NOMO-1 treated with dmso at 0.1 percent for 144 hours (cell line): ENCODE measurements around the gene UNK.
"Not testable (repeated sequence)": the region's sequence is repeated elsewhere in the genome, so short reads cannot be mapped to it uniquely, and the experiment has no call there.

Experiments
- DNase-seq: peaks from one replicate; lab custom pipeline; 2025; ENCODE audit not compliant: unreplicated experiment; lab: John Stamatoyannopoulos, UW

The UNK gene

DNA sequence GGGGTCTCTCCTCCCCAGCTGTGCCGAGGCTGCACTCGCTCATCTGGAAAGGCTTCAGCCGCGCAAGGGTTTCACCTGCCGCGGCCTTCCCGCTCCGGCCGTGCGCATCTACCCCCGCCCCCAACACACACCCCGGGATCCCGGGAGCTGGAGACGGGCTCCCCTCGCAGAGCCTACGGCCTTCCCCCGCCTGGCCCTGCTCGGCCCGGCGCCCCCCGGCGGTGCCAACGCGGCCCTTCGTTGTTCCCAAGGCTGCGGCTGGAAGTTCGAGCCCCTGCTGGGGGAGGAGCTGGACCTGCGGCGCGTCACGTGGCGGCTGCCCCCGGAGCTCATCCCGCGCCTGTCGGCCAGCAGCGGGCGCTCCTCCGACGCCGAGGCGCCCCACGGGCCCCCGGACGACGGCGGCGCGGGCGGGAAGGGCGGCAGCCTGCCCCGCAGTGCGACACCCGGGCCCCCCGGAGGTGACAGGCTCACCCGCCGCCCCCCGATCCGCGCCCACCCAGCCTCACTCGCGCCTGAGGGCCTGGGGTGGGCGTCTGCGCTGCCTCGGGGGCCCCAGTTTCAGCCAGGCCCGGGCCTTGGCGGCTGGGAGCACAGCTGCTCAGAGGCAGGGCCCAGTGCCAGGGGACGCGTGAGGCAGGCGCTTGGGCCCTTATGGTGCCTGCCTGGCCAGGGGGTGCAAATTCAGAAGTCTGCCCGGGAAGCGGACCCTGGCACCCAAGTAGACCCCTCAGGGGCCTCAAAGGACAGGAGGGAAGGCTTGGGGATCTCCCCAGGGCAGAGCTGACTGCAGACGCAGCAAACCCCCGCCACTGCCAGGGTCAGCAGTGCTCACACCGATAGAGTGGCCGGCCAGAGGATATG, 30.9 kb upstream of the UNK start:
- DNase-seq: peak; percentile 72

DNA sequence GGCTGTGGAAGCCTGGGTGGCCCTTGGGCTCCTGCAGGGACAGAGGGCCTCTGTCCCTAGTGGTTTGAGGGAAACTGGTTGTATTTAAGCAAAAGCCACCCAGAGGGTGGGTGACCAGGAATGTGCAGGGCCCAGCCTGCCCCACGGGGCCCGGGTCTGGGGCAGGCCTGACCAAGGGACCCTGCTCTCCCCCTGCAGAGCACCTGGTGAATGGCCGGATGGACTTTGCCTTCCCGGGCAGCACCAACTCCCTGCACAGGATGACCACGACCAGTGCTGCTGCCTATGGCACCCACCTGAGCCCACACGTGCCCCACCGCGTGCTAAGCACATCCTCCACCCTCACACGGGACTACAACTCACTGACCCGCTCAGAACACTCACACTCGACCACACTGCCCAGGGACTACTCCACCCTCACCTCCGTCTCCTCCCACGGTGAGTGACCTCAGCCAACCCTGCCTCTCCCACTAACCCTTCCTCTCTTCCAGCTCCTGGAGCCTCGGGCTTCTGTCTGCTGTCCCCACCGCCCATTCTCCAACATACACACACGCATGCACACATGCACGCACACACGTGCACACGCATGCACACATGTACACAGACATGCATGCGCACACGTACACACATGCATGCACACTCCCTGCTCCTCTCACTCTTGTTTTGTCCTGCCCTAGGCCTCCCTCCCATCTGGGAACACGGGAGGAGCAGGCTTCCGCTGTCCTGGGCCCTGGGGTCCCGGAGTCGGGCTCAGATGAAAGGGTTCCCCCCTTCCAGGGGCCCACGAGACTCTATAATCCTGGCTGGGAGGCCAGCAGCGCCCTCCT, 30.0 kb upstream of the UNK start:
- DNase-seq: no peak

DNA sequence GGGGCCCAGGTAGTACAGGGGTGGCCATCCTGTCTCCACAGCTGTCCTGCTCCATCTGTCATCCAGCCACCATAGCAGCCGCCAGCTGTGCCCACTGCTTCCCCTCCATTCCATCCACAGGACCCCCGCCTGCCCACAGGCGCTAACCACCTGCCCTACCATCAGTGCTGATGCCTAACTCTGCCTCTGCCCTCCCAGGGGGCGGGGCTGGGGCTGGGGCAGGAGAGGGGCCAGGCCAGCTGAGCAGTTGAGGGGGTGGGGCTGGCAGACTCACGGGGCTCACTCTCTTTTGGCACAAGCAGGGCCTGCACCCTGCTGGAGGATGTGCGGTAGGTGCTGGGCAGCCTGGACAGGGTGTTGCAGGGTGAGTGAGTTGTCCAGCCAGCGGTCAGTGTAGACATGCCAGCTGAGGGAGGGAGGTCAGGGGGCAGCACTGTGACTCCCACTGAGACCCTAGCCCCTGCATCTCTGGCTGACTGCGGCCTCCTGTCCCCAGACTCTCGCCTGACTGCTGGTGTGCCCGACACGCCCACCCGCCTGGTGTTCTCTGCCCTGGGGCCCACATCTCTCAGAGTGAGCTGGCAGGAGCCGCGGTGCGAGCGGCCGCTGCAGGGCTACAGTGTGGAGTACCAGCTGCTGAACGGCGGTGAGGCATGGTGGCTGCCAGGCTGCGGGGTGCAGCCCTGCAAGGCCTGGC, 29.3 kb upstream of the UNK start:
- DNase-seq: no peak

DNA sequence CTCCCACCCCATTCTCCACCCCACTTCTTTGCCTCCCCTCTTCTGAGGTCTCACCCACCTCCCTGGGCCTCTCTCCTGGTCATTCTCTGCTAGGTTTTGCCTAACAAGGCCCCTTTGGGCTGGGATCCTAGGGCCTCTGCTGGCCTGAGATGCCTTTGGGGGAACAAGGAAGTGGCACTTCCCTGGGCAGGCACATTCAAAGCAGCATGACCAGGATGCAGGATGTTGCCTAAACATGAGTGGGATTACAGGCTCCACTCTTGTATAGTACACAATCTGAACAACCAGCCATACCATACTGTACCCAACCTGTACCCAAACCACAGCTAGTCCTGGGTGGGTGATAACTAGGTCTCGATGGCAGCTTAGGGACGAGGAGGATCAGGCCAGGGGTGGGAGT, 28.6 kb upstream of the UNK start:
- no peak for DNase-seq

DNA sequence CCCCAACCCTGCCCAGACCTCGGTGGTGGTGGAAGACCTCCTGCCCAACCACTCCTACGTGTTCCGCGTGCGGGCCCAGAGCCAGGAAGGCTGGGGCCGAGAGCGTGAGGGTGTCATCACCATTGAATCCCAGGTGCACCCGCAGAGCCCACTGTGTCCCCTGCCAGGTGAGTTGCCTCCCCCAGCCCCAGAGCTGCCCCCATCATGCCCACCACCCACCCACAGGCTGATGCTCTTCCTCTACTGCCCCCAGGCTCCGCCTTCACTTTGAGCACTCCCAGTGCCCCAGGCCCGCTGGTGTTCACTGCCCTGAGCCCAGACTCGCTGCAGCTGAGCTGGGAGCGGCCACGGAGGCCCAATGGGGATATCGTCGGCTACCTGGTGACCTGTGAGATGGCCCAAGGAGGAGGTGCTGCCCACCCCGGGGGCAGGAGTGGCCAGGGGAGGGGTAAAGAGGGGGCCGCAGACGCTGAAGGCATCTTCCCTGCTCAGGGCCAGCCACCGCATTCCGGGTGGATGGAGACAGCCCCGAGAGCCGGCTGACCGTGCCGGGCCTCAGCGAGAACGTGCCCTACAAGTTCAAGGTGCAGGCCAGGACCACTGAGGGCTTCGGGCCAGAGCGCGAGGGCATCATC, 28.0 kb upstream of the UNK start:
- no peak for DNase-seq

DNA sequence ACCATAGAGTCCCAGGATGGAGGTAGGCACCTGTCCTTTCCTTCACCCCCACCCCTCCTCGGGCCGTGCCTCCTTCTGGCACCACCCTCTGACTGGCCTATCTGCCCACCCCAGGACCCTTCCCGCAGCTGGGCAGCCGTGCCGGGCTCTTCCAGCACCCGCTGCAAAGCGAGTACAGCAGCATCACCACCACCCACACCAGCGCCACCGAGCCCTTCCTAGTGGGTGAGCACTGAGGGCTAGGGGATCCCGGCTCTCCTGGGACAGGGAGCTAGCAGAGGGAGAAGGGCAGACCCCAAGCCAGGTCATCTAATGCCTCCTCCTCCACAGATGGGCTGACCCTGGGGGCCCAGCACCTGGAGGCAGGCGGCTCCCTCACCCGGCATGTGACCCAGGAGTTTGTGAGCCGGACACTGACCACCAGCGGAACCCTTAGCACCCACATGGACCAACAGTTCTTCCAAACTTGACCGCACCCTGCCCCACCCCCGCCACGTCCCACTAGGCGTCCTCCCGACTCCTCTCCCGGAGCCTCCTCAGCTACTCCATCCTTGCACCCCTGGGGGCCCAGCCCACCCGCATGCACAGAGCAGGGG, 27.4 kb upstream of the UNK start:
- DNase-seq: no peak

DNA sequence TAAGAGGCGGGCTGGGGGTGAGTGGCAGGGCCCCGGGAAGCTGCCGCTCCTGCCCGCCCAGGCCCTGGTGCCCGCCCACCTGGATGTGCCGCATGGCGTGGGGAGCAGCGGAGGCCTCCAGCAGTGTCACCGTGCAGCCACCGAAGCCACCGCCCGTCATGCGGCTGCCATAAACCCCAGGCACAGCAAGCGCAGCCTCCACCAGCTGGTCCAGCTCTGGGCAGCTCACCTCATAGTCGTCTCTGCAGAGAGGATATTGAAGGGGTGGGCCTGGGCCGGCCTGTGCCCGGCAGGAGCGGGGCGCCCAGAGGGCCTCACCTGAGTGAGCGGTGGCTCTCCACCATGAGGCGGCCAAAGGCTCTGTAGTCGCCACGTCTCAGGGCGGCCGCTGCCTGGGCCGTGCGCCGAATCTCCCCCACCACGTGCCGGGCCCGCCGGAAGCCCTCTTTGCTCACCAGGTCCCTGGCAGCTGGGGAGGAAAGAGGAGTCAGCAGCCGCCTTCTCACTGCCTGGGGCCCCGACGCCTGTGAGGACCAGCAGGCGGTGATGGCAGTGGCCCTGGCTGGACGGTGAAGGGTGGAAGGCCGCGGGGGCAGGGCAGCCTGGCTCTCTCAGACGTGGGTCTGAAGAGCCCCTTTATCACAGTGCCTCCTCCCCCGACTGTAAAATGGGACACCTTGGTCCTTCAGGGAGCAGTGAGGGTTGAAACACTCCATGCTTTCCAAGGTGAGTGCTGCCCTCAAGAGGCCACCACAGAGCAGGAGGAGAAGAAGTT, 26.3 kb upstream of the UNK start:
- no peak for DNase-seq

DNA sequence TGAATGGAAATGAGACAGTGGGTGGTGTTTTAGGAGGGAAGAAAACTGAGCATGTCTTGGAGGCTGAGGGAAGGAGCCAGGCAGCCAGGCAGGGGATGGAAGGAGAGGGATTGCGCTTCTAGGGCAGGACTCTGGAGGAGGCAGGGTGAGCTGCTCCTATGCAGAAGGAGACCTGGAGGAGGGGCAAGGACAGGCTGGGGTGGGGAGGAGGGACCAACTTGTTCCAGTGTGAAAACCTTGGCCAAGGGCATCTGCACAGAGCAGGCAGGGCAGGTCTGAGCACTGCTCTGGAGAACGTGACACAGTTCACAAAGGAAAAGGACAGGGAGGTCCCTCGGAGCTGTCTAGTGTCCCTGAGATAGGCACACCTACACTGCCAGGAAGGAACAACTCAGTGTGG, 25.1 kb upstream of the UNK start:
- no peak for DNase-seq

DNA sequence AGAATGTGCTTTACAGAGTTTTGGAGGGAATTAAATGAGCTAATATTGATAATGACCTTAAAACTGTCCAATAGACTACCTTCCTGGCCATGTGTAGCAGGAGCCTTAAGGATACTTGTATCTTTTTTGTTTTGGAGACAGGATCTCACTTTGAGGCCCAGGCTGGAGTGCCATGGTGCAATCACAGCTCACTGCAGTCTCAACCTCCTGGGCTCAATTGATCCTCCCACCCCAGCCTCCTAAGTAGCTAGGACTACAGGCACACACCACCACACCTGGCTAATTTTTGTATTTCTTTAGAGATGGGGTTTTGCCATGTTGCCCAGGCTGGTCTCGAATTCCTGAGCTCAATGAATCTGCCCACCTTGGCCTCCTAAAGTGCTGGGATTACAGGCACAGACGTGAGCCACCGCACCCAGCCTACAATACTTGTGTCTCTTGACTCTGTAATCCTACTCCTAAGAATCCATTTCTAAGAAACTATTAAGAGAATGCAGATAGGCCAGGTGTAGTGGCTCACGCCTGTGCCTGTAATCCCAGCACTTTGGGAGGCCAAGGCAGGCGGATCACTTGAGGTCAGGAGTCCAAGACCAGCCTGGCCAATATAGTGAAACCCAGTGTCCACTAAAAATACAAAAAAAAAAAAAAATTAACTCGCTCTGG, 24.5 kb upstream of the UNK start:
- not testable (repeated sequence) for DNase-seq

DNA sequence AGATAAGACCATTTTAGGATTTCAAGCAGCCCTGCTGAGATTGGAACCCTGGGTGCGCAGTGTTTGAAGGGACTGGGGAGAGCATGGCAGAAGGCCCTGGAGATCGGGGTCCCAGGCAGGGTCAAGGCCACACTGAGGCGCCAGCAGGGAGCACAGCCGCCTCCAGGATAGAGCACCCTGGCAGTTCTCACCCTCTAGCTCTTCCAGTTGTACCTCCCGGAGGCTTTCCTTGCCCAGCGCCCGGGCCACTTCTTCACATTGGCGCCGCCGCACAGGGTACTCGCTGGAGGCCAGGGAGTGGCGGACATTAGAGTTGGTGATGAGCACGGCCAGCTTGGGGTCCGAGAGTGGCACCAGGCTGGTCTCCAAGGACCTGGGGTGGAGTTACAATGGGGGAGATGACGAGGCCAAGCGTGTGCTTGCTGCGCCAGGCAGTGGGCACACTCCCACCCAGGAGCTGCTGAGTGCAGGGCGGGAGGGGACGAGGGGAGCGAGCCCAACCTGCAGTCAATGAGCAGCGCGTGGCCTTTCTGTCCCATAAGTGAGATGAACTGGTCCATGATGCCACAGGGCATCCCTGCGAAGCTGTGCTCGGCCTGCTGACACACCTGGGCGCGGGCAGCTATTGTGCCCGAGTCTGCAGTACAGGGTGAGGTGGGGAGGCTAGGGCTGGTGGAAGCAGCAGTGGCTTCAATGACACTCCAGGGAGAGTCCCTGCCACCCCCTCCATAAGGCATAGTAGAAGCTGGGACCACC, 21.9 kb upstream of the UNK start:
- DNase-seq: no peak

DNA sequence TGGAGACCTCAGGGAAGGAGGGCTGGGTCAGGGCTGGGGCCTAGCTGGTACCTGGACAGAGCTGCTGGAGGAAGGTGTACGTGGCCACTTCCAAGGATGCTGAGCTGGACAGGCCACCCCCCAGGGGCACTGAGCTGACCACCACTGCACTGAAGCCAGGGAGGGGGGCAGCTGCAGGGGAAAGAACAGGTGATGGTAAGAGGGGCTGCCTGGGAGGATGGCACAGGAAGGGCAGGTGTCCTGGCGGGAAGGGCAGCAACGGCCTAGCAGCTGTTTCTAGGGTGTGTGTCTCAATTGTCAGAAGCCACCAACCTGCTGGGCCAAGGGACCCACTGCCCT, 21.4 kb upstream of the UNK start:
- no peak for DNase-seq

DNA sequence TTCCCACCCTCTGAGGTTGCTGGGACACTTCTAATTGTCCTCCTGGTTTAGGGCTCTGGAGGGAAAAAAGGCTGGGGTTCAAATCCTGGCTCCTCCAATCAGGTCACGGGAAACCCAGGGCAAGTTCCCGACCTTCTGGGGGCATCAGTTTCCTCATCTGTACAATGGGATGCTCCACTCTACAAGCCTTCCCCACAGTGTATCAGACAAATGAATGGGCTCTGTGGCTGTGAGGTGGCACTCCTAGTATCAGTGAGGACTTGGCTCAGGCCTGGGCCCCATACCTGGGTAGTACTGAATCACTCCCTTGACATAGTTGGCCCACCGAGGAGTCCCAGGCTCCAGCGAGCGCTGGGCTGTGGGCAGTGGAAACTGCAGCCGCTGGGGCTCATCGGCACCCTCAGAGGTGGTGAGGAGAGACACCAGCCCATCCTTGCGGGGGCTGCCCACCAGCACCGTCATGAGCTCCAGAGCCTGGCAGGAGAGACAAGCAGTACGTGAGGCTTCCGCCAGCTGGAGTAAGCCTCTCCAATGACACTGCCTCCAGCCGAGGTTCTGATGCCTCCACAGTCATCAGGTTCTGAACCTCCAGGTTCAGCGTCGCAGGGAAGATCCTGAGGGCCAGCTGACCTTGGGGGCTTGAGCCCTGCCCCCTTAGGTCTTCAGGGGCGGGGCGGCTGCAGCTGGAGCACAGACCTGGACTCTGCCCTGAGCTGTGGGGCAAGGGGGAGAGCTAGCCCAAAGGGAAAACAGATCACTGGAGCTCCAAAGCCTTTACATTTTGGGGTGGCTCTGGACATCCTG, 20.8 kb upstream of the UNK start:
- DNase-seq: no peak

DNA sequence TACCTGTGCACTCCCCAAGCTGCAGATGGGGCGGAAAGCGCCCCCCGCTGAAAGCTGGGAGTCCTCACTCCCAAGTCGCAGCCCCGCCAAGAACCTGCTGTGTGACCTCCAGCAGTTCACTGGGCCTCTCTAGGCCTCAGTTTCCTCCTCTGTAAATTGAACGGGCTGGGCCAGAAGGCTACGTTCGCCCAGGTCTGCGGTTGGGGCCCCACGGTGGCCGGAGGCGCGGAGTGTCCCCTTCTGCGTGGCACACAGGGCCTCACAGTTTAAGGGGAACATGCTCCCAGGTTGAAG, 20.2 kb upstream of the UNK start:
- DNase-seq: no peak

DNA sequence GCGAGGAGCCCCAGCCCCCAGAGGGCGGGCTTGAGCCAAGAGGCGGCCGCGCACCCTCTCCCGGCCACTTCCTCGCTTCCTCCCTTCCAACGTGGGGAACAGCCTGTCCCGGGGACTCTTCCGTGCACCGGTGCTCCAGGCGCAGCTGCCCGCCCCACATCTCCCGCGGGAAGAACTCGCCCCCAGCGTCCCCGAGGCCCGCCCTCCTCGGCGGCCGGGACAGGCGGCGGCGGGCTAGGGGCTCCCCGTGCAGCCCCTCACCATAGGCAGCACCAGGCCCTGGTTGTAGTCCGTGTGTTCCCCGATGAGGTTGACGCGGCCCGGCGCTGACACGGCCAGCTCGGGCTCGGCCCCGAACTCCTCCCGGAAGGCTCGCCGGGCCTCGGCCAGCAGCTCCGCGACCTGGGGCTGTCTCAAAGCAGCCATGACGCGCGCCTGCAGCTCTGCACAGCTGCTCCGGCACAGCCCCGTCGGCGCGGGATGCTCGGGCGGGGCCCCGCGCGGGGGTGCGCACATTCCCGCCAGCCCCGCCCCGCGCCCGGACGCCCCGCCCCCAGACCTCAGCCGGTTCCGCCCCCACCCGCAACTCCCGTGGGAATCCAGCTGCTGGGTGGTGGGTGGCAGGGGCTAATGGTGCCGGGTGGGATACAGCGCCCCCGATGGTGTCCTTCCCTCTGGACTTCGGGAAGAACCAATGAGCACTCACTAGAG, 19.7 kb upstream of the UNK start, which contains the start of gene GALK1:
Gene GALK1 (minus strand): TSS at position 482 of the 711 bp plus-strand sequence. CDS start 56 bp downstream, at position 426.
- peak; percentile 48 for DNase-seq

DNA sequence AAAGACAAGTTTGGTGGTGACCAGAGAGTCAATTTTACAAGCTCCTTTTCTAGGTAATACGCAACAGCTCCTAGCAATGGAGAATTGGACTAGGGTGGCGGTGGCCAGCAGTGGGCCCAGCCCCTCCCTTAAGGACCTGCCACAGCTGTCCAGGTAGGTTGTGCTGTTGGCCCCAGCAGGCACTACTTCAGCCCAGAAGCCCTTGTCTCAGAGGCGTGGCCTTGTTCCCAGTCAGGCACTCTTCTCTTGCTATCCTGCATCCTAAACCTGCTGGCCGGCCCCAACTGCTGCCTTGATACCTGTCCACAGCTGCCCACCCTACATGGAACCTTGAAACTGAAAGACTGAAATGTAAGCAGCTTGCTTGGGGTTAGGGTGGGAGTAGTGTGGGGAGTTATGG, 18.6 kb upstream of the UNK start:
- no peak for DNase-seq

DNA sequence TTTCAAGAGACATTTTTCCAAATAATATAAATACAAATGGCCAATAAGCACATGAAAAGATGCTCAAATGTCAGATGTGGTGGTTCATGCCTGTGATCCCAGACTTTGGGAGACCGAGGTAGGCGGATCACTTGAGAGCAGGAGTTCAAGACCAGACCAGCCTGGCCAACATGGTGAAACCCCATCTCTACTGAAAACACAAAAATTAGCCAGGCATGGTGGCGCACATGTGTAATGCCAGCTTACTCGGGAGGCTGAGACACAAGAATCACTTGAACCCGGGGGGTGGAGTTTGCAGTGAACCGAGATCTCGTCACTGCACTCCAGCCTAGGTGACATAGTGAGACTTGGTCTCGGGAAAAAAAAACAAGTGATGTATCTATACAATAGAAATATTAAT, 16.7 kb upstream of the UNK start:
- no peak for DNase-seq

DNA sequence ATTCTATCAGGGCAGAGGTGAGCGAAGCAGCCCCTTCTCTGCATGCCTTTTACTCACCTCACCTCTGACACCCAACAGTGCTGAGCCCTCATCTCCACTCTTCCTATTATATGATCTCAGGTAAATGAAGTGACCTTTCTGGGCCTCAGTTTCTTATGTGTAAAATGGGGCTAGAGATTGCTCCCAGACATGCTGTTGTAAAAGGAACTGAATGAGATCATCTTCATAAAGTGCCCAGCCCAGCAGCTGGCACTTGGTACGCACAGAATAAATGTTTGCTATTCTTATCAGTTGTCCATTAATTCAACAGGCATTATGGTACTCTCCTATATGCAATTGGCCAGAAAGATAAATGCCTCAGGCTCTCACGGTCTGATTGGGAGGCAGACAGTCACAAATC, 15.1 kb upstream of the UNK start:
- no peak for DNase-seq
